IPS DF 19.7 (cell line): Measurements from ENCODE around the gene AGBL4.

Experiments
- DNase-seq: peaks from one replicate; pipeline ENCODE4 v3.0.0-alpha.2; 2013; ENCODE audit warnings: low read depth, low spot score

AGBL4 gene

DNA sequence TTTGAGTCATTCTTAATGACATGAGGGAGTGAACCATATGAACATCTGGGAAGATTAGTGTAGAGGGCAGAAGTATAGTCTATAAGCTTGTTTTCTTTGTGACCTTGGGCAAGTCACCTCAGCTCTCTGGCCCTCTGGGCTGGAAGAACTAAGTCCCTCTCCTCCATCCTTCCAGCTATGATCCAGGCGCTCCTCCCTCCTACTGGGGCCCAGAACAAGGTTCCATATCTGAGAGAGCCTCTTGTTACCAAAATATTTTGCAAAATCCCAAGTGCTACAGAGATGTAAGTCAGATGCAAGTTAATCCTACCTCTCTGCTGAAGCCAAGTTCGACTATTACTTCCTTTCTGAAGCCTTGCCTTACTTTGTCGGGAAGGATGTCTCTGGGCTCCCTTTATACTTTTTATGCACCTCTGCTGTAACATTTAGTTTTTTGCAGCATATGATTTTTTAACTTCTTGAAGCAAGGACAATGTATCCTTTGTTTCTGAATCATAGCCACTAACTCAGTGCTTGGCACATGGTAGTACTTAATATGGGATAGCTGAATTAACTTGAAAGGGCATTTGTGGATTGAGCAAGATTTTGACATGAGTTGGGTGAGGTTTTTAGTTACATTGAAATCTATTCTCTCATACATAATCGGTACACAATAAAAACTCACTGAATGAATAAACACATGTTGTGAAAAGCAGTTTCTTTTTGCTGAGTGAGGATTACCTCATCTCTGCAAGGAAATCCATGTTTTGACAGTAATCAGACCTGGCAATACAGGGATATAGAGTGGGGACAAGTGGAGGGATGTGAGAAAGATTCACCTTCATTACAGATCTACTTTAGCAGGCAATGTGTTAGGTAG lies 1192.4 kb downstream of the AGBL4 start:
- no peak for DNase-seq

DNA sequence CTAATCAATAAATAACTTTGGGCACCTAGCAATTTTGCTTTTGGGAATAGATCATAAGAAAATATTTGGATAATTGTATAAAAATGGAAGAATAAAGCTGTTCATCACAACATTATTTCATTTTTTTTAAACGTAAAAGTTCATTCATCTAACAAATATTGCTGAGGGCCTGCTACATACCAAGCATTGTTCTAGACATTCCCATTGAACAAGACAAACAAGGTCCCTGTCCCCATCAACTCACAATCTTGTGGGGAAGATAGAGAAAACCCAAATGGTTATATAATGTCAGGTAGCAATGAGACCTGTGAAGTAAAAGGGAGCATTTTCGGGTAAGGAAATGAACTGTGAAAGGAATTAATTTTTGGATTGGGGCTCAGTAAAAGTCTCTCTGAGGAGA lies 1193.0 kb downstream of the AGBL4 start:
- no peak for DNase-seq

DNA sequence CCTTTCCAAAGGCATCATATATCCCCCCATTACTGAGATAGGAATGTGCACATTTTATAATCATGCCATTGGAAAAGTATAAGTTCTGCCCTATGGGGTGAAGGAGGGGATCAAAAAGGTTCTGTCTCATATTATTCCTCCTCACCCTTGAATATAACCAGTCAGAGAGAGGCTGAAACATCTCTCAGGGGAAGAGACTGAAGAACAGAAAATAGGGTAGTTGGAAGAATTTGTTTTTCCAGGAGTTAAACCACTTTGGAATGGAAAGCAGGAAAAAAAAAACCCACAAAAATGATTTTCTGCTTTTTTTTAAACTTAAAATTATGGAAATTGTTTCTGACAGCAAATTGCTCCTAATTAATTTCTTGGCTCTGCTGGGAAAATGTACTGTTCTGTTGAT lies 1194.3 kb downstream of the AGBL4 start:
- no peak for DNase-seq

DNA sequence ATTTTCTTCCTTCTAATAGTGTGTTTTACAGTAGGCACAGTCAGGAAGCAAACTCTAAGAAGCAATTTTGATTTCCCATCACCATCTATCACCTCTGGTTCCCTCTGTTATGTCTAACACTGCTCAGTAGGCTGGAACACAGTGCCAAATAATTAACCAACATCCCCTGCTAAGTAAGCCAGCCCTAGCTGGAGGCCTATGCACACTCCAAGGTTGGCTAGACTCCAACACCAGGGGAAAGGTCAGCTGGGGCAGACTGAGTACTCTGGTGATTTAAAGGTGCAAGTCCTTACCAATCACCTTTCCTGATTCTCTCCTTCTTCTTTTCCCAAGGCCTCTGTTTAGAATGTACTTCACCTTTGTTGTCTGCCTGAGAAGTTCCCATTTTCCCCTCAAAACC lies 1200.6 kb downstream of the AGBL4 start:
- DNase-seq: no peak

DNA sequence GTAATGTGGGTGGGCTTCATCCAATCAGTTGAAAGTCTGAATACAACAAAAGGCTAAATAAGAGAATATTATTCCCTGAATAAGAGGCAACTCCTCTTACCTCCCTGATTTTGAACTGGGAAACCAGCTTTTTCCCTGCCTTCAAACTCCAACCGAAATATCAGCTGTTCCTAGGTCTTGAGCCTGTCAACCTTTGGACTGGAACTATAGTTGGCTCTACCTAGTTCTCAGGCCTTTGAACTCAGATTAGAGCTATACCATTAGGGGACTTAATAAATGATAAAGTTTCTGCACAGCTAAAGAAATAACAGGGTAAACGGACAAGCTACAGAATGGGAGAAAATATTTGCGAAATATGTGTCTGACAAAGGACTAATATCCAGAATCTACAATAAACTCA lies 1203.3 kb downstream of the AGBL4 start:
- DNase-seq: no peak

DNA sequence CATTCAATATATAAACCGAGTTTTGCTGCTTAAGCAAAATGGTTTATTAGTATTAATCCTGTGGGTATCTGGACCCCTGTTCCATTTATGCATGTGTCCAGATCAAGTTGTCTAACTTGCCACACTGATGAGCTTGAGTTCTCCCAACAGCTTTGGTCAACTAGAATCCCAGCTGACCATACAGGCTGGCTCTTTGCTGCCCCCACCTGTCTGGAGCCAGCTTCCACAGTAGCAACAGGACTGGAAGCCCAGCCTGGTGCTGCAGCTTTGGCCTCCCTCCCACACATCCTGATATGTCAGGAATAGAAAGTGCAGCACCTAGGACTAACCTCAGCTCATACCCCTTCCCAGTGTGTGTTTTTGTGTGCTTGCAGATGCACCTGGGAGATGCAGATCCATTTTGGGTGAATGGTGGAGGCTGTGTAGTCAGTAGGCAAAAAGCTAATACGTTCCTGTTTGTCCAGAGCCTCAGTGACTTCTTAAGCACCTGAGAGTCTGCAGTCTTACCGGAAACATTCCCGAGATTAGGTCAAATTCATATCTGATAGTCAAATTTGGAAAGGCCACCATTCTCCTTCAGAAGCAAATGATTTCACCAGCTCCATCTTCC lies 1206.1 kb downstream of the AGBL4 start:
- peak; percentile 20 for DNase-seq

DNA sequence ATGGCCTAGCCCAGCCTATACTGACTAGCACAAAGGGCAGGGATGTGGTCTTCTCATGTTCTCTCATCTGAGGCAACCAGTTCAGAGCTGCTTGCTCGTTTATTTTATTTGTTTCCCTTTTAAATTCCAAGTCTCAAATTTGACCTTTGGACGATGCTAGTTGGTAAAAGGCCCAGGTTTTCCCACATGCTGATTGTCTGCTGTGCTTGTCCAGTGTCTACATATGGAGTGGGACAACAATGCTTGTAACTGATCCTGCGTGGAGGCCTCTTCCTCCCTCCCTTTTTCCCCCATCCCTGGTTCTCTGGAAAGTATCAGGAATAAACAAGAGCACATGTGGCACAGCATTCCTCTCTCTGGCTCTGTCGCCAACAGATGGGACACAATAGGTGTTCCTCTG lies 1213.0 kb downstream of the AGBL4 start:
- no peak for DNase-seq

DNA sequence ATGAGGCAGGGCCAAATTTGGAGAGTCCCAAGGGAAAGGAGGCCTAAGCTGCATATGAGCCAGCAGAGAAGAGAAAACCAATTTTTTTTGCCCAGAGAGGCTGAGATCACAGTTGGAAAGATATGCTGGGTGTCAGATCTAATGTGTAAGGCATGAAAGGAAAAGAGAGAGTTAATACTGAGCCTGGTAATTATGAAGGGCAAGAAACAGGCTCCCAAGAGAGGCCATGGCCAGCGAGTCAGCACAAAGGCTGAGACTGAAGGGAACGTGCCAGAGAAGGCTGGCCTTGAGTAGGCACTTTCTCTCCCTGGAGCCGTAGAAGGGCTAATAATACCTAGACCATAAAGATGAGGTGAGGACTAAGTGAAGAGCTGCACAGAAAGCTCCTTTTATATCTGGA lies 1215.3 kb downstream of the AGBL4 start:
- DNase-seq: no peak

DNA sequence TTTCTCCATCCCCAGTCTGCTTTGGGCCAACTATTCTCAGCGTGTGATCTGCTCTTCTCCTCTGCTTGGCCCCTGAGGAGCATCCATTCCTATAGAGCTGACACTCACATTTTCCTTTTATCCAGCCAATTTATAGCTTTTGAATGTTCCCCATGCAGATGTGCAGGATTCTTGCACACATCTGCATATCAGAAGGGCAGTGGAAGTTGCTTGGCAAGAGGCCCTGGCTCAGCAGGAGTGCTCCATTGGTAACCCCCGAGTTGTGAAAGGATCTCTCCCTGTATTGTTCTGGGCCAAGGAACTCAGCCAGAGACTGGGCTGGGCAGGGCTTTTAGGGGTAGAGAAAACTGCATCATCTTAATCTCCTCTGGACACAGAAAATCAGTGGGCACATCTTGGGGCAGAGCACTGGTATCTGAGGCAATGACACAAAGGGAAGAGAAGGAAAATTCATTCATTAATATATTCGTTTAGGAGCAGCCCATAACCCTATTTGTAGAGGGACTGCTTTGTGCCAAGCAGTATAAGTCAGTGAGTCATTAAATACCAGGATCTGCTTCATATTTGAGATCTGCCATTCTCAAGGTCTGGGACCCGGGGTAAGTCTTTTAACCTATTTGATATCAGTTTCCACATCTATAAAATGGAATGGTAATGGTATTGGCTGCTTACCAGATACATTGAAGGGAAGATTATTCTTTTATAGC lies 1216.0 kb downstream of the AGBL4 start:
- DNase-seq: no peak

DNA sequence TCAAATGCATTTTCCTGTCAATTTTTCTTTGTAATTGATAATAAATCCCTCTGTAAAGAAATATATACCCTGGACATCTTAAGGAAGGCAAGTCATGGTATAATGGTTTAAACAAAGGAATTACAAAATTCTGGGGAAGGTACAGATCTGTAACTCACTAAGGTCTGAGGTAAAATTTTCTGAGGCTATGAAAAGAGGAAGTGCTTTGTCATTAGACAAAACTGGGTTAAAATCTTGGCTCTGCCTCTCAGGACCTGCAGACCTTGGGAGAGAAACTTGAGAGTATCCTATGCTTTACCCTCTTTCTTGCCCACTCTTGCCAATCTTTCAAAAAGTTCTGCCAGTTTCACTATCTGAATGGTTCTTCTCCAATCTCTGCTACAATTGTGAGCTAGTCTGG lies 1220.3 kb downstream of the AGBL4 start:
- DNase-seq: no peak

DNA sequence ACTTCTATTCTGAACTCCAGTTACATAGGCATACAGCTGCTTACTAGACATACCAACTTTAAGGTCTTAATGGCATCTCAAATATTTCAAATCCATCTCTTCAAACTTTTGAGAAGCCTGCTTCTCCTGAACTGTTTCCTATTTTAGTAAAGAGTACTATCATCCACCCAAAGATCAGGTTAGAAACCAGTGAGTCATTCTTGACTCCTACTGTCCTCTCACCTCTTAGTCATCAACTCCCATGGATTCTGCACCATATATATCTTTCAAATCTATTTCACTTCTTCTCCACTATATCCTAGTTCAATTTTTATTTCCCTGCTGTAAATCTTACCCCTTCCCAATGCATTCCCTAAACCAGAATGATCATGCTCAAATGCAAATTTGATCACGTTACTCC lies 1228.9 kb downstream of the AGBL4 start:
- DNase-seq: no peak

DNA sequence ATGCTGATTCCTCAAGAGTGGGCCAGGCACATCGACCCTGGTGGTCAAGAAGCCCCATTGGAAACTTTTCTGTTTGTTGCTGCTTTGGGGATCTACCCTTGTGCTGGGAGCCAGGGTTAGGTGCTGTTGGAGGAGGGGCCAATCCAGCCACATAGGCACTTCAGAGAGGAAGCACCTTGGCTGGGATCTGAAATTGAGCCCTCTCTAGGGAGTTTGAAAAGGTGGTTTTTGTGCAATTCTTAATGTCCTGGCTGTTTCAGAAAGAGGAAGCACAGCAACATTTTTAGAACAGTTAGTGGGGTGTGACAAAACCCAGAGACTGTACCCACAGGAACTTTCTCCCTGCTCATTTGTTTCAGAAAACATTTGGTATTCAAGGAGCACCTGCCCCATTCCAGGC lies 1229.9 kb downstream of the AGBL4 start:
- DNase-seq: no peak

DNA sequence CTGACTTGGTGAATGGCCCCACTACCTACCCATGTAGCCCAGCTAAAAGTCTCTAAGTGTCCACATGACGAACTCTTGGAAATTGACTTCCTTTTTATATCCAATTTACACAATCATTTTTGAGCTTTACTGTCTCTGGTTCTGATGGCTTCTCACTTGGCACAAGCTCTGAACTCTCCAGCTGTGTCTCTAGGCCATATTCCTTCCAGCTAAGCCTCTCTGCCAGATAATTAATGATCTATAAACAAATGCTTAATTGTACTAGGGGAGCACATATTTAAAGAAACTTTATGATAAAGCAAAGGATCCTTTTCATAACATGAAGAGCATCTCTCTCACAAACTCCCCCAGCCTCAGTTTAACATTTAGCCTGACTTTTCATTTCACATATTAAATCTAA lies 1230.8 kb downstream of the AGBL4 start:
- no peak for DNase-seq

DNA sequence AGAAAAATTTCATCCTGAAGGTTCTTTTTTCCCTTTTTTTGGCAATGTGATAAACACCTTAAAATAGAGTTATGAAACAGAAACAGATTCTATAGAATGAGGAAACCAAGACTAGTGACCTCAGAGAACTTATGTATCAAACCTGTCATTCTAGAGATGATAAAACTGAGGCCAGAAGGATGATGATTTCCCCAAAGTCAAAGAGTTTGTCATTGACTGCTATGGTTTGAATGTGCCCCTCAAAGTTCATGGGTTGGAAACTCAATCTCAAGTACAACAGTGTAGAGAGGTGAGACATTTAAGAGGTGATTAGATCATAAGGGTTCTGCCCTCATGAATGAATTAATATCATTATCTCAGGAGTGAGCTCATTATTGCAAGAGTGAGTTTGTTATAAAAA lies 1233.4 kb downstream of the AGBL4 start:
- DNase-seq: no peak

DNA sequence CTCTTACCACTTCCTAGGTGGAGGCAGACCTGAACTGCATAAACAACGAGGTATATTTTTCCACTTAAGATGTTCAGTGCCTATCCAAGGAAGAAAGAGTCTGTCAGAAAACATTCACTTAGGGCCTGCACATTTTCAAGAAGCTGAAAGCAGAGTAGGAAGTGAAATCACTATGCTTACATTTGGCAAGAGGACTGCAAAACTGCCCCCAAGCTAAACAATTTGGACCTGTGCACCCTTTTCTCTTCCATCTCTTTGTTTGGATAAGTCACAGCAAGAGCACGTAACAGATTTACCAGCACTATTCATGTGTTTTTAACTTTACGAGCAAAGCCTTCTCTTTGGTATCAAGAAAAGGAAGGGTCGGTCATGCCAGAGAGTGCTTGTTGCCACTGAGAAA lies 1233.9 kb downstream of the AGBL4 start:
- no peak for DNase-seq

DNA sequence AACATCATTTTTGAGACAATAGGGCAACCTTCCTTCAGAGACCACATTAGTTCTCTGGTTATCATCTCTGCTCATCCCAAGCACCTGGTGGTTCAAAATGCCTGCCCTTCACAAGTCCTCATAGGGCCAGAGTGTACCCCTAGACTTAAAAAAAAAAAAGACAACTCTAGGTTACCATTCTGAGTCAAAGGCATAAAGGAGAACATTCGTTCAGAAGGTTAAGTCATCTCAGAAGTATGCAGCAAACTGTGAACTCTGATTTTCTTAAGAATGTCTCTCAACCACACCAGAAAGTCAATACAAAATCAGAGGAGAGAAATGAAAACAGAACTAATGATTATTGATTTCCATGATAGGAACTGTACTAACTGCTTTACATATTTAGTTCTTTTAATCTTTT lies 1237.9 kb downstream of the AGBL4 start:
- no peak for DNase-seq

DNA sequence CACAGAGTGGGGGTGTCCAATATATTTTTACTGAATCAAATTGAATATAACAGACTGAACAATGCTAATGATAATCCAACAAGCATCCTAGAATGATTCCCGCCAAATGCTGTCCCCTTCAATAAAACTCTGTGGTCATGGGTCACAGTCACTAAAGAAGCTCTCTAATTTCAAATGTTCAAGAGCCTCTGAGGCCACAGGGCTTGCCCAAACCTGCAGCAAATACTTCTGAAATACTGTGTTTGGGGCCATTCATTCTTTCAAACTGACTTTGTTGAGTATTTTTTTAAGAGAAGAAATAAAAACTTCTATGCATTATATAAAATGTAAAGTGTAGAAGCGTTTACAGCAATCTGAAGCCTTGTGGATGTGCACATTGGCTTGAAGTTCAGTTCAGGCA lies 1239.5 kb downstream of the AGBL4 start:
- DNase-seq: no peak

DNA sequence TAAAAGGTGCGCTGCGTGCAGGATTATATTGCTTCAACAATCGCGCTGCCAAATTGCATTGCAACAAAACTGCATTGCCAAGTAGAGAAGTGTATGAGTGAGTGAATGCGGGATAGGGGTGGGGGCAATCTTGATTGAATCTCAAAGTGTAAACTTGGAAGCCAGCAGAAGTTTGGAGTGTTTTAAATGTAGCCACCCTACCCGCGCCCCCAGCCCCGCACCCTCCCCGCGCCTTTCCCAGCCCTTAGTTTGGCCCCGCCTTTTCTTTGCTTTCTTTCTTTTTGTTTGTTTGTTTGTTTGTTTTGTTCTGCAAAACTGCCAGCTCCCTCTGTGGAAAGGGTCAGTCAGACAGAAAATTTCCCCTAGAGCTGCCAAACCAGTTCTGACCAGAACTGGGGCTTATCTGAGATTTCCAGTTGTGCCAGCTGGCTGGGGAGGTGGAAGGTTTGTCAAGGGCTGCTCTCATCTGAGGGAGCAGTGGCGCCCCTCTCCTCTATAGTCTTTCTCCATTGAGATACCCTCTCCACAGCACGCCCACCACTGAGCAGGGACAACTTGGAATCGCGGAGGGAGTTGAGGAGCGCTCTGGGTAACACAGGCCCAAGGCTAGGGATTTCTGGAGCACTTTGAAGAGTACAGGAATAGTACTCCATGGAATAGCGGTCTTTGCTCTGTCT lies 1246.4 kb downstream of the AGBL4 start:
- no peak for DNase-seq

DNA sequence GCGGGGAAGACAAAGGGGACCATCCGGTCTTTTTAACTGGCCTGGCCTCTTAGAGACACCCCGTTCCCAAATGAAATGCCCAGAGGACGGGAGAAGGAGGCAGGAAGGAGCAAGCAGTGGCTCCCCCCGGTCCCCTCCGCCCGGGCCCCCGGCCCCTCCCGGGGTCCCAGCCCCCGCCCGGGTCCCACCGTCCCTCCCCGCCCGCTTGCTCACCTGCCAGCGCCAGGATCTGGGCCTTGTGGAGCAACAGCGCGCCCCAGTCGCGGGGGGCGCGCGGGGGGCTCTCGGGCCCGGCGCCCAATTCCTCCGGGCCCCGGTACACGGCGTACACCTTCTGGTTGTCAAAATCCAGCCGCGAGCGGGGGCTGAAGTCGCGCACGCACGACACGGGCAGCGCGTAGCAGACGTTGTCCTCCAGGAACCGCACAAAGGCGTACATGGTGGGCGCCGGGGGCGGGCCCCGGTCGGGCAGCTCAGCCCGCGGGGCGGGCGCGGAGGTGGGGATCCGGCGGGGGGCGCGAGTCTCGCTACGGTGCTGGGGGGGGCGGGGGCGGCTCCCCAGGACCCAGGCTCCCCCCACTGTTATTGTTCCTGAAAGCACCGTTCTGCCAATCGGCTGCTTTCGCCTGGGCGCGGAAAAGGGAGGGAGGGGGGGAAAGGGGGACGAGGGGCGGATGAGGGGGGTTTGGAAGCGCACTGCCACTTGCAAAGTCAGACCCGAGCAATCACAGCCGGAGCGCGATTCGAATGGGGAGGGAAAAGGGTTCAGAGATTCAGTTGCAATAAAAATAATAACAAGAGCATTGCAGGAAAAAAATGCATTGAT lies 1247.1 kb downstream of the AGBL4 start, which contains the start of gene BEND5:
TSS of gene BEND5 (minus strand) at position 499 of the 826 bp plus-strand sequence. CDS start at position 439, 60 bp downstream.
- peak; percentile 63 for DNase-seq

DNA sequence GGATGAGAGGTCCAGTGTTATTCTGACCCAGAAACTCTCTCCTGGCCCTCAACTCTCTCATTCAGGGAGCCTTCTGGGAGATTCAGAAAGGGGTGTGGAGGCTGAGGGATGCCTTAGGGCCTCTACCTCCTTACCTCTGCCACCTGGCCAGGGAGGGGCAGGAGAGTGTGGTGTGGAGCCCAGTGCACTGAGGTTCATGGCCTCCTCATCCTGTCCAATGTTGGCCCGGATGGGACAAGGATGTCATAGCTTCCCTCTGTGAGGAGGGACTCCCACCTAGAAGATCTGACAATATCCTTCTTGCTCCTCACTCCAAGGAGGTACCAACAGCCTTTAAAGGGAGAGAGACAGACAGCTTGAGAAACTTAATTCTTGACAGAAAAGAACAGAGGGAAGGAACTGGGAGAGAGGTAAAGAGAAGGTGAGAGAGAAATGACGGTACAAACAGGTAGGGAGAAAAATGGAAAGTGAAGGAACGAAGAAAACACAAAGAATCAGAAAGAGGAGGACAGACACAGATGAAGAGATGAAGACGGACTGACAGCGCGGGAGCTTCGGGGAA lies 1247.8 kb downstream of the AGBL4 start:
- no peak for DNase-seq

DNA sequence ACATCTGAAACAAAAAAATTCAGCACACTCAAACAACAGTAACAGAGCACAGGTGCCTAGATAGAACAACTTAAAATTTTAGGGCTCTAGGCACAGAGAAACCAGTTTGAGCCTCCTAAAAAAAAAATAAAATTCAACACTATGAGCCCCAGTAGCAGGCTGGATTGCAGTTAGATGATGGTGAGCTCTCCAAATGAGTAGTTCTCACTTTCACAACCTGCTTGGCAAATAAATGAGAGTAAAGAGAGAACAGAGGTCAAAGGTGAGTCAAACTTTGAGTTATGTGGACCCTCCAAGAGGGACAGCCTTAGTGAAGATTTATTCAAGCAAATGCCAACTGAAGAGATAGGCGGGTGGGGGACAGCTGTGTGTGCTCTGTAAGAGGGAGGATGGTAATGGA lies 1250.6 kb downstream of the AGBL4 start:
- DNase-seq: no peak
